Activated CD8-positive, alpha-beta memory T cell treated with anti-CD3 and anti-CD28 coated beads, Interleukin-2, amount 50 U/mL, for 24 hours (primary cell): Measurements from ENCODE around the gene LRRC8D.

Experiments
- DNase-seq: peaks from one replicate; pipeline ENCODE4 v3.0.0-alpha.2; 2020; ENCODE audit errors: extremely low read depth

The LRRC8D gene

DNA sequence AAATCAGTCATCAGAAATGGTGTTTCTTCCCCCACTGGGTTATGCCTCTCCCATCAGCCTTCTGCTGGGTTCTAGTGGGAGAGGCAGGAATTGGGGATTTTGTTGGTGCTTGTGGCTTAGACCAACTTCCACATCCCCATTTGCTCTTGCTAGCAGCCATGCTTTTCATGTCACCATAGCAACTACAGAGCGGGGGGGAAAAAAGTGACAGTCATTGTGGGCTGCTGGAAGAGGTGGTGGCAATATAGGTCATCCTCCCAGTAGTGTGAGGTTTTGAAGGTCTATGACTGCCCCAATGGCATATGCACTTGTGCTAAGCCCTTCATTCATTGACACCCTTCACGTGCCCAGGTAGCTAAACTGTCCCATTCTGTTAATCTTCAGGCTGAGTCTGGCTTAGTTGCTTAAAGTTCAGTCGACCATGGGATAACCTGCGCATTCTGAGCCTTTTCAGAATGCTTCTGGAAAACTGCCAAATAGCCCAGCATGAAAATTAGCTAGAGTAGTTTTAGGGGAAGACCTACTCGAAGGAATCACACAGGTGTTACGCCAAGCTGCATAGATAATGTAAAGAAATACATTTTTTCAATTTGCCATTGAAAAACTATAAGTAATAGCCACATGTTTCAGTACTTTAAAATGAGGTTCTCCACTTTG, 120.4 kb downstream of the LRRC8D start:
- DNase-seq = no peak

DNA sequence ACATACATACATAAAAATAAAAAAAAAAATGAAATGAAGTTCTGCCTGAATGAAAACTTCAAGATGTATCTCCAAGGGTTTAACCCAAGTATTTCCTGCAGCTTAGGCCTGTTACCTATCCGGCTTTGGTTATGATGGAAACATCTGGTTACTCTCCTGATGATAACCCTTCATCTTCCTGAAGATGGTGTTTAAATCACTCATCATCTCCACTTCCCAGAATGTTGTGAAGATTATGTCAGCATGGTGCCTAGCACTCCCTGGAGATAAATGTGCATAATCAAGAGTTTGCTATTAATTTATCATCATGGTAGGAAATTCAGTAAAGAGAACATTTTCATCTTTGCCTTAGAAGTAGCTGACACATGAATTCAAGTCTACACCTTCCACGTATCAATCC, 121.2 kb downstream of the LRRC8D start:
- DNase-seq = no peak

DNA sequence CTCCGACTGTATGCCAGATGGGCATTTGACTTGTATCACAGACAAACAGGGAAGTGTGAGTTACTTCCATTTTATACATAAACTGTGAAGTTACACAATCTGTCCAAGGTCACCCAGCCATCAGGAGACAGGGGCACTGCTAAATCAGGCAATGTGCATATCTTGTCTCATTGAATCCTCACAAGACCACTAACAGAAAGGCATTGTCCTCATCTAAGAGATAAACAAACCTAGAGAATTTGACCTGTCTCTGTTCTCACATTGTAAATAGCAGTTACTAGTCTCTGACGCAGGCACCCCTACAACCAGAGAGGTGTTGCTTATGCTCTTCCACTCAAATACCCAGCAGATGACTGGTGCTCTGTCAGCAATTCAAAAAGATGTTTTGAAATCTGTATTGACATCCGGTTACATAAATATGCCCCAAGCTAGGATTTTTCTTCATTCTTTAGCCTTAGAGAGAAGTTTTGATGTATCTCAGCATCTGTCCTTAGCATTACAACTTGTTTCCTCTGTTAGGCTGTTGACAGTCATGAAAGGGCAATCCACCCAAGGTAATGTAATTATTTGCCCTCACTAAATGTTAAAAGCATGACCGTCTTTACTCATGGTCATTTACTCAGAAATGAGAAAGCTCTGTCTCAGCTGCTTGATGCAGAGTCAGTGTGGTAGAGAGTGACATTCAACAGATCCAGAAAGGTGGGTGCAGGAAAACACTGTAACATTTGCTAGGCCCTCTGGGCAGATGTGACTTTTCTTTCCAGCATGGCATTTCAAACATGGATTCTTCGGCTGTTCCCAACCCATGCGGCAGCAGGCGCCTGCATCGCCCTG, 122.2 kb downstream of the LRRC8D start:
- DNase-seq = no peak

DNA sequence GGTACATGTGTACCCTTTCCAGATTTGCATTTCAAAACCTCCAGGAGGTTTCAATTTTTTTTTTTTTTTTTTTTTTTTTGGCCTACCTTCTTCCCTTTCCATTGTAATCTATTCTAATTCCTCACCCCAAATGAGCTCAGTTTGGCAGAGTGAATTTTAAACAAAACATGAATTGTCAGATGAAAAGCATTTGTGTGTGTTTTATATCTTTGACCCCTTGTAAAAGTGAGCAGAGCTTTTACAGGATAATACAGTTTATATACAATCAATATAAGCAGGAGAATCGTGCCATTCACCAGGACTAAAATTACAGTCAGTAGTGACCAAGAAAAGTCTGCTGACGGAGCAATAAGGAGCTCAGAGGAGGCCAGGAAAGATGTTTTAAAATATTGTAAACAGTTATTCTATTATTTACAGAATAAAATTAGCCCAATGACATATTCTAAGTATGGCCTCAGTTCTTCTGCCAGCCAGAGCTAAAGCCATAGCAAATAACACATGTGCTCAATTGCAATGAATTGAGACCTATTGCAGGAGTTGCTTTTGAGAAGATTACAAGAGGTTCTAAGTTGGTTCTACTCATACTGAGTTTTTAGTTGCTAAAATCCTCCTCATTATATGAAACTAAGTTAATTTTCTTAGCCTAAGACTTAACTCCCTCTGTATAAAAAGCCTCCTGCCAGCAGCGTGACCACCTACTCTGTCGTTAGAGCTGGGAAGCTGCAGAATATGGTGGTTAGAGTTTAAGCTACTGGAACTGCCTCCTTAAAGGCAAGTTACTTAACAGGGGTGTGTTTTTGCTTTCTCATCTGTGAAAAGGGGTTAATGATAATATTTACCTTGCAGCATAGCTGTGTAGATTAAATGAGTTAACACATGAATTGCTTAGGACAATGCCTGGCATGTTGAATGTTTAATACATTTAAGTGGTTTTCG, 123.3 kb downstream of the LRRC8D start:
- DNase-seq = no peak

DNA sequence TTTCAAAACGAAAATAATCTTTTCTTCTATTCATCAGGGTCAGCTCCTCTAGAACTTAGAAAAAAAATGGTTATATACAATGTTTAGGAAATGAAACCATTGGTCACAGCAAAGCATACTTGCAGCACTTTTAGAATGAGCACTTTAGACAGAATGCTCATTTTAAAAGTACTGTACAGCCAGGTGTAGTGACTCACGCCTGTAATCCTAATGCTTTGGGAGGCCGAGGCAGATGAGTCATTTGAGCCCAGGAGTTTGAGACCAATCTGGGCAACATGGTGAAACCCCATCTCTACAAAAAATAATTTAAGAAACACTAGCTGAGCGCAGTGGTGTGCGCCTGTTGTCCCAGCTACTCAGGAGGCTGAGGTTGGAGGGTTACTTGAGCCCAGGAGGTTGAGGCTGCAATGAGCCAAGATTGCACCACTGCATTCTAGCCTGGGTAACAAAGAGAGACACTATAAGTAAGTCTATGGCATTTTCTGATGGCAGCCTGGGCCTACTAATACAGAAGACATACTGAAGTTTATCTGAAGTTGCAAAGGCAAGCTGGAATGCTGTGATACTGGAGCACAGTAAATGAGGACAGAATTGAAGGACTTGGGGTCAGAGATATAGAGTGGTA, 125.1 kb downstream of the LRRC8D start:
- DNase-seq = no peak

DNA sequence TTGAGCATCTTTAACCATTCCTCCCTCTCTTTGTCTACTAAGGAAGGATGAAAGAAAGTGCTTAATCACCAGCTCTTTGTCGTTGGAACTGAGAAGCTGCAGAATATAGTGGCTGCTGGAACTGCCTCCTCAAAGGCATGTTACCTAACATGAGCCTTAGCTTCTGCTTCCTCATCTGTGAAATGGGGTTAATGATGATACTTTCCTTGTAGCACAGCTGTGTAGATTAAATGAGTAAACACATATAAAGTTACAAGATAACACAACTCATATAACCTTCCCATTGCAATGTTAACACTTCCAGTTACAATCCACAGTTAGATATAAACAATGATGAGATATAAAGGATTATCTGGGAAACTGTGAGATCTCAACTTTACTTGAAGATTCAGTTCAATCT, 125.7 kb downstream of the LRRC8D start:
- DNase-seq = no peak

DNA sequence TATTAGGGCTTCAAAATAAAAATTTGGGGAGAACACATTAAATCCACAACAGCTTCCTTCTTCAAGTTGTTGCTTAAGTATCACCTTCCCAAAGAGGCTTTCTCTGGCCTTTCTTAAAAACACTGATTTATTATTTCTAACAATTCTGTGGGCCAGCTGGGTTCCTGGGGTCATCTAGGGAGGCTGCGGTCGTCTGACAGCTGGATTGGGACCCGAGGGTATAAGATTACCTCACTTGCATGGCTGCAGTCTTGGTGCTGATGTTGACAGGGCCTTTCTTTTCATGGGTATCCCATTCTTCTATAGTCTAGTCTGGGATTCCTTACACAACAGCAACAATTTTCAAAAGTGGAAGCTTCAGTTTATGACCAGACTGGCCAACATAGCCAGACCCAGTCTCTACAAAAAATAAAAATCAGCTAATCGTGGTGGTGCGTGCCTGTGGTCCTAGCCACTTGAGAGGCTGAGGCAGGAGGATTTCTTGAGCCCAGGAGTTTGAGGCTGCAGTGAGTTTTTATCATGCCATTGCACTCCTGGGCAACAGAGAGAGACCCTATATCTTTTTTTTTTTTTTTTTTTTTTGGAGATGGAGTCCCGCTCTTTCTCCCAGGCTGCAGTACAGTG, 128.0 kb downstream of the LRRC8D start:
- DNase-seq = no peak

DNA sequence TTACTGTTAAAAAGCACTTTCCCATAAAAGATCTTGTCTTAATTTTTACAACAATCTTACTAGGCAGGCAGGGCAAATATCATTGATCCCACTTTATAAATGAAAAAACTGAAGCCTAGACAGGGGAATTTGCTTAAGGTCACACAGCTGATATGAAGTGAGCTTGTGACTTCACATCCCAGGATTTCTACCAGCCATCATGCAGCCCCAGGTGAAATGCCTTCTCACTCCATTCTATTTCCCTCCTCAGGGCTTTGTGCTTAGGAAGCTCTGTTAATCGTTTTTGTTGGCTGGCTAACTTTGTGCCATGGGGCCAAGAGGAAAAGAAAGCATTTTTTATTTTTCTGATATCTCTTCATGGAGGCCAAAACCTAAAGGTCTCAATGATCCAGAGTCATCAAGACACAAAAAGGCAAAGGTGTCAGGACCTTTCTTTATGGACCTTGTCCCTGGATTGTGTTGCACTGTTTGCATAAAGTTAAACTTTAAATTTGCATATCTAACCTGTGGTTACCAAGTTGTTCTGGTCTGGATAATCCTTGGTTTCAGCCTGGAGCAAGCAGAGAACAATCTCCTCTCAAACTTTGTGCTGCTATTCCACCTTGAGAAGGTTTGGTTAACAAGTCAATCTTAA, 129.3 kb downstream of the LRRC8D start:
- no peak for DNase-seq

DNA sequence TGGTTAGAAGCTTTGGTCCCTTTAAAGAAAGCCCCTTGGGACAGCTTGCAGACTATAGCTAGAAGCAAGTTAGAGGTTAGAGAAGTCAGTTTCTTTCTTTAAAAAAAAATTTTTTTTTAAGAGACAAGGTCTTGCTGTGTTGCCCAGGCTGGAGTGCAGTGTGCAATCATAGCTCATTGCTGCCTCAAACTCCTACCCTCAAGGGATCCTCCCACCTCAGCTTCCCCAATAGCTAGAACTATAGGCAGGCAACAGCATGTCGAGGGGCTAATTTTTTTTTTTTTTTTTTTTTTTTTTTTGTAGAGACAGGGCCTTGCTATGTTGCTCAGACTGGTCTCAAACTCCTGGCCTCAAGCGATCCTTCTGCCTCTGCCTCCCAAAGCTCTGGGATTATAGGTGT, 129.9 kb downstream of the LRRC8D start:
- DNase-seq = no peak

DNA sequence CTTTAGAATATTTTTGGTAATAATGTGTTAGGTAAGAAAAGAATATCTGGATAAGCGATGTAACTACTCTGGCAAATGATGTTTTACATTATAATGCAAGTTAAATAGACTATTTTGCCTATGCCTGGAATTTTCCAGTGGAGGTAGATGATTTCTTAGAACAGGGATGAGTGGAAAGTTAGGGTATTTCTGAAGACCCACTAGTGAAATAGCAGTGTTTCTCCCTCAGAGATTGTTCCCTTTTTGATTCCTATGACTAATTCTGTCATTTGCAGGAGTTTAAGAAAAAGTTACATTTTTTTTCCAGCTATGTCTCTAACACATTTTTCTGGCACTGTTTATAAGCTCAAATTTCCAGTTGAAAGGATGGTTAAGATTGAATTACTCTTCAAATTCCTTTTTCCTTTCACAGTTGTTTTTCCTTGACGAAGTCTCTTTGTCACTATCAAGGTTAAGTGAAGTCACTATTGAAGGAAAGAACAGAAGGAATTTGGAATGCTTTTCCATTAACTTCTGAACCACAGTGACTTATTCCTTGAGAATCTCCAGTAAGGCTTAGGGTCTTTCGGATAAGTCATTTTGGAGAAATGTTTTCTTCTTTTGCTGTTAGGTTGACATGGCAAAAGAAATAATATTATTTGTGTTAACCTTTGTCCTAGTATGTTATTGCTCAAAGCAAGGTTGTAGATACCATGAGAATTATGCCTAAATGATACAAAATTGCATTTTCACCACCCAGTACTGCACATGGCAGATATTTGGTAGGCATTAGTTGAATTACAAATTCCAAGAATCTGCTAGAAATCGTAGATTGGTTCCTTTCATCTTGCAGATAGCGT, 131.2 kb downstream of the LRRC8D start:
- DNase-seq = no peak

DNA sequence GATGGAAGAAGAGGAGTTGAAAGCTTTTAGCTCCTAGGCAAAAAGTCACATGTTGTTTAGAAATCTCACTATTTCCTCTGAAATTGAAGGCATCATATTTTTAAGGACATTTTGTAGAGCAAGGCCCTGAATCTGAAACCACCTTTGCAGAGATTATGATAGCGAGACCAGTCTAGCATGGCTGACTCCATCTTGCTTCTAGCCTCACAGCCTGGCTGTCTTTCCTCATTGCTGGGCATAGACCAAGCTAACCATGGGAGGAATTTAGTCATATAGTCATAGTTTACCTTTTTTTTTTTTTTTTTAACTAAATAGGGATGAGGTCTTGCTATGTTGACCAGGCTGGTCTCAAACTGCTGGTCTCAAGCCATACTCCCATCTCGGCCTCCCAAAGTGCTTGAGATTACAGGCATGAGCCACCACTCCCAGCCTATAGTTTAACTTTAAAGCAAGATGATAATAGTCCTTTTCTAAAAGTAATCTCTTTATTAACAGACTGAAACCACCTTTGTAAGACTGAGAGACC, 131.8 kb downstream of the LRRC8D start:
- DNase-seq = no peak

DNA sequence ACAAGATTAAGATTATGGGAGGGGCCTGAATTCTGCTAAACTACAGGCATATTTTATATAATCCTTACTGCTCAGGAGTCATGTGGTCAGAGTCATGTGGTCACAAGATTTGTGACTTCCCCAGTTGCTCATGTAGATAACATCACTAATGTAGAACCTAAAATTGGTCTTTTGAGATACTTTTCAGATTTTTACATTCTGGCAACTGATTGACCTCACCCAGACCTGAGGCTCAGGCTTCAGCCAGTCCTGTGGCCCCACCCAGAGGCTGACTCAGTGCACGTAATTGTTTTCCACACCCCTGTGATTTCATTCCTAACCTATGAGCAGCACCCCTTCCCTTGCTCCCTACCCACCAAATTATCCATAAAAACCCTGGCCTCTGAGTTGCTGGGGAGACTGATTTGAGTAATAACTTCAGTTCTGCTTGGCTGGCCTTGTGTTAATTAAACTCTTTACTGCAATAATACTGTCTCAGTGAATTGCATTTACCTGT, 132.3 kb downstream of the LRRC8D start:
- no peak for DNase-seq

DNA sequence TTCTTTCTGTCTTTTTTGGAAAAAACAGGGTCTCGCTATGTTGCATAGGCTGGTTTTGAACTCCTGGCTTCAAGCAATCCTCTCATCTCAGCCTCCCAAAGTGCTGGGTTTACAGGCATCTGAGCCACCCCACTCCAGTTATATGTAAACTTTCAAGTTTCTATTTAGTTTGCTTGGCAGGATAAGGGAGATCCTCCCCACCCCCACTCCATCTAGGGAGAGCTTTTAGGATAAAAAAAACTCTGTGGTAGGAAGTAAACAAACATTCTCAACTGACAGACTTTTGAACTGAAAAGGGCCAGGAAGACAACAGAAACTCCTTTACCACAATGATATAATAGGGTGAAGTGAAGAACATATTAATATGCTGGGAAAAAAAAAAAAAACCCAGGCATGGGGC, 133.1 kb downstream of the LRRC8D start:
- DNase-seq = no peak

DNA sequence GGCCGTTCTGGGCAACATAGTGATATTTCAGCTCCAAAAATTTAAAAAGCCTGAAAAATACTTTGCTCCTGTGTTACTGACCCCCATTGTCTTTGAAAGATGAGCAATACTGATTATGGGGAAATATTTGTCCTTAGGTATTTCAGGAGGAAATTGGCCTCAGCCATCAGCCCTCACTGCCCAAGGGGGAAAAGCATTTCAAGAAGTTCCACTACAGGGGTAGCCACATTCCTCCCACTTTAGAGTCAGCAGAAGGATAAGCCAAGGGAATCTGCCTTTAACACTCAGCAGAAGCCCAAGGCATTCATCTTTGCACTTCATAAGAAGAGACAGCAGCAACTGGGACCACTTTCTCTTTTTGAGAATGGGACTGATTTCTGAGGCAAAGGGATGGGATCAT, 133.6 kb downstream of the LRRC8D start:
- no peak for DNase-seq

DNA sequence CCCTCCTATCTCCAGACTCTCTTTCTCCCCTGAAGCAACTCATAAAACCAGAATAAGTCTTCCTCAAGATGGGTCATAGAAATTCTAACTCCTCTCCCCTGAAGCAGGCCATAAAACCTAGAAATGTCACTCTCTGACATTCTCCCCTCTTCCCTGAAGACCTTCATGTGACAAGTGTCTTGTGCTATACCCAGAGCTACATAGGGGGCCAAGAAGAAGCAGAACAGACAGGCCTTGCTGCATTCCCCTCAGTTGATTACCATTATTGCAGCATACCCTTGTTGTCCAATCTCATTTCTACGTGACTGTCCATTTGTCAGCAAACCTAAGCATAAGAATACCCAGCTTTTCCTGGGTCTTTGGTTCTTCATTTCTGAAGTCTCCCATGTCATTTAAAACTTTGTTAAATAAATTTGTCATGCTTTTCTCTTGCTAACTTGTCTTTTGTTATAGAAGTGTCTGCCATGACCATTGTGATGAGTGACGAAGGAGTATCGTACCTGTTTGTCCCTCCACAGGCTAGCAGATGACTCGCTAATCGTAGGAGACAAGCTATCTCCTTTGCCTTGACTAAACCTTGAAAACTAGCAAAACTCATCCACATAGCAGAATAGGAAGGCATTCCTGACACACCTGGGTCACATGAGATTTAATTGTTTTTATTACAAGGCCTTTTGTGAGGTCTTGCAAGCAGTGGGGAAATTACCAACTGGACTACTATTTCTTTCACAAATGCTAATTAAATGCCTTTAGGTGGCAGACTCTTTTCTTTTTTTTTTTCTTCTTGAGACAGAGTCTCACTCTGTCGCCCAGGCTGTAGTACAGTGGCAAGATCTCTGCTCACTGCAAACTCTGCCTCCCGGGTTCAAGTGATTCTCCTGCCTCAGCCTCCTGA, 134.7 kb downstream of the LRRC8D start:
- no peak for DNase-seq

DNA sequence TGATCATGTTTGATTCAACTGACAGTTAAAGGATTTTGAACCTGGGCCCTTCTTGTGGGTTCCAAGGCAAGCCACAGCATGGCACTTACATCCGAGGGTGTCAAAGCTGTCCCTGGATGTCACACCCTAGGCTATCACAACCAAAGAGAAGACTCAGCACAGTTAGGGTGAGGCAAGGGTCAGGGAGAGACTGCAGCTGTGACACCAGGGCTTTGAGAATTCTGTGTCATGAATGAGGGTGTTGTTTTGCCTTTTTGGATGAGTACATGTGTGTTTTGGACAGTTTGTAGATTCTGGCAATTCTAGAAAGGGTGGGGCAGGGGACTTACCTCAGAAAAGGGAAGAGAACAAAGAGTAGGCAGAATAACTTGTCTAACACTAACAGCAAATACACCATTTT, 136.3 kb downstream of the LRRC8D start:
- no peak for DNase-seq

DNA sequence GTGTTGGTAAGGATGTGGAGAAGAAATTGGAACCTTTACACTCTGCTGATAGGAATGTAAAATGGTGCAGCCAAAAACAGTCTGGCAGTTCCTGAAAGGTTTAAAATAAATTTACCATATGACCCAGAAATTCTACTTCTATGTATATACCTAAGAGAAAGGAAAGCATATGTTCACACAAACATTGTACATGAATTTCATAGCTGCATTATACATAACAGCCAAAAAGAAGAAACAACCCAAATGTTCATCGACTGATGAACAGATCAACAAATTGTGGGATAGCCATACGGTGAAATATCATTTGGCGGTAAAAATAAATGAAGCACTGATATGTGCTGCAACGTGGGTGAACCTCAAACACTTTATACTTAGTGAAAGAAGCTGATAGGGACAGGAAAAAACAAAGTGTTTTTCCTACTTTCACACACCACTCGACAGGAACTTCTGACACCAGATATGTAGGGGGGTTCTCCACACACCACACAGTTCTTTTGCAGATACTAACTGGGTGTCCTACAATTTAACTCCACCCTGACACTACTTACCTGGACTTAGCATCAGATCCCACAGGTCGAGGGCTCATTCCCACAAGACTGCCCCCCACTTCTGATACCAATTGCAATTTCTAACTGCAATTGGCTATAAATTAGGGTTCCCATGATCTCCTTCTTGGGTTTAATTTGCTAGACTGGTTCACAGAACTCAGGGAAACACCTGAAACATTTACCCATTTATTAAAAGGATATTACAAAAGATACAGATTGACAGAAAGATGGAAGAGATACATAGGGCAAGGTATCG, 138.2 kb downstream of the LRRC8D start:
- no peak for DNase-seq

DNA sequence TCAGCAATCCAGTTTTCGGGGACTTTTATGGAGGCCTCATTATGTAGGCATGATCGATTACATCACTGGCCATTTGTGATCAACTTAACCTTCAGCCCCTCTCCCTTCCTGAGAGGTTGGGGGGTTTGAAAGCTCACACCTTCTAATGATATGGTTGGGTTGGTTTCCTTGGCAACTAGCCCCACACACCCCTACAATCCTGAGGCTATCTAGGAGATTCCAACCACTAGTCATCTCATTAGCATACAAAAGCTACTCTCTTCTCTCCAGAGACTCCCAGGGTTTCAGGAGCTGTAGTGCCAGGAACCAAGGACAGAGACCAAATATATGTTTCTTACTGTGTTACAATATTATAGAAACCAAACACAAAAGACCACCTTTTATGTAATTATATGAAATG, 138.9 kb downstream of the LRRC8D start:
- no peak for DNase-seq
